OCI-LY1 (cell line): ENCODE results near the gene CBFA2T2.

Experiments
- H2AFZ ChIP-seq: fragments of 200-600 bp; sonication (generic), shearing (Covaris generic); 2 replicates; pipeline ENCODE4 v1.6.0; 2014; ENCODE audit warnings: antibody characterized with exemption, mild to moderate bottlenecking, low read length
- H3F3A ChIP-seq: fragments of 200-600 bp; sonication (generic), shearing (Covaris generic); 2 replicates; pipeline ENCODE4 v1.6.0; 2014; ENCODE audit warnings: mild to moderate bottlenecking, antibody characterized with exemption, low read length, moderate library complexity; ENCODE audit not compliant: insufficient read depth
- H3K27ac ChIP-seq: fragments of 200-600 bp; sonication (generic); 2 replicates; pipeline ENCODE4 v1.5.1; 2014; ENCODE audit warnings: low read length, mixed run types, mild to moderate bottlenecking, low read depth; ENCODE audit not compliant: poor library complexity, severe bottlenecking
- H3K27me3 ChIP-seq: fragments of 200-600 bp; sonication (generic); 2 replicates; pipeline ENCODE4 v1.6.0; 2014; ENCODE audit warnings: antibody characterized with exemption, mild to moderate bottlenecking, low read length, moderate library complexity; ENCODE audit not compliant: insufficient read depth
- H3K36me3 ChIP-seq: fragments of 200-600 bp; sonication (generic); 2 replicates; pipeline ENCODE4 v1.6.1; 2014; ENCODE audit warnings: mild to moderate bottlenecking, antibody characterized with exemption, low read length, moderate library complexity, mixed read lengths; ENCODE audit not compliant: insufficient read depth
- H3K4me1 ChIP-seq: fragments of 200-600 bp; sonication (generic); 2 replicates; pipeline ENCODE4 v1.5.1; 2014; ENCODE audit warnings: mild to moderate bottlenecking, low read length, moderate library complexity; ENCODE audit not compliant: insufficient read depth, severe bottlenecking
- H3K4me2 ChIP-seq: fragments of 200-600 bp; sonication (generic), shearing (Covaris generic); 2 replicates; pipeline ENCODE4 v1.6.1; 2014; ENCODE audit warnings: low read length
- H3K4me3 ChIP-seq: fragments of 200-600 bp; sonication (generic); 2 replicates; pipeline ENCODE4 v1.5.1; 2014; ENCODE audit warnings: low read length, low read depth, mild to moderate bottlenecking, mixed read lengths; ENCODE audit not compliant: poor library complexity, severe bottlenecking
- H3K79me2 ChIP-seq: fragments of 200-600 bp; shearing (Covaris generic); 2 replicates; pipeline ENCODE4 v1.6.1; 2016; ENCODE audit warnings: mixed run types, low read length, mixed read lengths; ENCODE audit not compliant: insufficient read depth
- H3K9ac ChIP-seq: fragments of 200-600 bp; sonication (generic), shearing (Covaris generic); 2 replicates; pipeline ENCODE4 v1.6.1; 2014; ENCODE audit warnings: mild to moderate bottlenecking, low read length, mixed read lengths
- H3K9me2 ChIP-seq: fragments of 200-600 bp; sonication (generic), shearing (Covaris generic); 2 replicates; pipeline ENCODE4 v1.6.1; 2014; ENCODE audit warnings: low read depth, mild to moderate bottlenecking, low read length, mixed read lengths
- H3K9me3 ChIP-seq: fragments of 200-600 bp; shearing (Covaris generic); 2 replicates; pipeline ENCODE4 v1.6.1; 2014; ENCODE audit warnings: low read length, mixed read lengths
- H4K20me1 ChIP-seq: fragments of 200-600 bp; sonication (generic), shearing (Covaris generic); 2 replicates; pipeline ENCODE4 v1.6.0; 2016; ENCODE audit warnings: mild to moderate bottlenecking, low read length; ENCODE audit not compliant: insufficient read depth
- CTCF ChIP-seq: fragments of 200-600 bp; sonication (generic), shearing (Covaris generic); IDR thresholded peaks from 2 replicates; pipeline ENCODE4 v1.5.1; 2017; ENCODE audit warnings: mild to moderate bottlenecking, antibody characterized with exemption, low read length, moderate library complexity, mixed read lengths
- EZH2 ChIP-seq: fragments of 200-600 bp; sonication (generic), shearing (Covaris generic); IDR thresholded peaks from 2 replicates; pipeline ENCODE4 v1.8.0; 2017; ENCODE audit warnings: borderline replicate concordance, mixed run types, mild to moderate bottlenecking, antibody characterized with exemption, low read length, moderate library complexity, mixed read lengths

CBFA2T2 gene

GRCh38 chr20:33693289-33693688 lies 203.4 kb downstream of the CBFA2T2 start:
- Histone ChIP-seq H3K9ac (peak overlapping the region; percentile 31; the same call in 1 of the 2 replicates), H3K27me3 (no peaks in the 10 kb centered on the region), H2AFZ (0 out of 2 replicates have a peak overlapping the region, but pooled peaks have one; percentile 48), H3K9me2 (no peaks in the 10 kb centered on the region), H3K4me2 (no peak overlapping the region), H3K79me2 (no peaks in the 10 kb centered on the region), H3K36me3 (no peaks in the 10 kb centered on the region), H4K20me1 (no peaks in the 10 kb centered on the region), H3K4me1 (peaks cover 51% of the 10 kb centered on the region), H3K4me3 (no peak overlapping the region), H3K9me3 (no peaks in the 10 kb centered on the region), H3K27ac (peak overlapping the region; percentile 76), H3F3A (no peaks in the 10 kb centered on the region)
- TF ChIP-seq CTCF (no peak), EZH2 (no peak)

GRCh38 chr20:33693741-33694638 lies 204.1 kb downstream of the CBFA2T2 start:
- H3K4me1 ChIP-seq: peaks cover 44% of the 10 kb centered on the region
- peak overlapping the region; percentile 76 for H3K27ac ChIP-seq
- peak overlapping the region; percentile 31; the same call in 1 of the 2 replicates for H3K9ac ChIP-seq
- H3K4me3 ChIP-seq: no peak overlapping the region
- no peak overlapping the region for H3K4me2 ChIP-seq
- H3K27me3 ChIP-seq: no peaks in the 10 kb centered on the region
- H2AFZ ChIP-seq: 0 out of 2 replicates have a peak overlapping the region, but pooled peaks have one; percentile 48
- no peaks in the 10 kb centered on the region for H3K36me3 ChIP-seq
- no peaks in the 10 kb centered on the region for H3K79me2 ChIP-seq
- H3F3A ChIP-seq: no peaks in the 10 kb centered on the region
- TF ChIP-seq CTCF (no peak), EZH2 (no peak)
- H3K9me2 ChIP-seq: no peaks in the 10 kb centered on the region
- H3K9me3 ChIP-seq: no peaks in the 10 kb centered on the region
- H4K20me1 ChIP-seq: no peaks in the 10 kb centered on the region

- Histone ChIP-seq H3K27ac (peak overlapping the region; percentile 76), H2AFZ (no peak overlapping the region), H3K9ac (no peak overlapping the region), H3K9me2 (no peaks in the 10 kb centered on the region), H3K9me3 (no peaks in the 10 kb centered on the region), H3K4me3 (no peak overlapping the region), H3K4me1 (peaks cover 37% of the 10 kb centered on the region), H3K79me2 (no peaks in the 10 kb centered on the region), H3F3A (no peaks in the 10 kb centered on the region), H3K4me2 (no peak overlapping the region), H4K20me1 (no peaks in the 10 kb centered on the region), H3K27me3 (no peaks in the 10 kb centered on the region), H3K36me3 (no peaks in the 10 kb centered on the region)
- TF ChIP-seq CTCF (no peak), EZH2 (no peak)
These were observed 204.7 kb downstream of the CBFA2T2 start for GRCh38 chr20:33694639-33695012.
